Urinary bladder (tissue), 4 donors: ENCODE results near the gene RNASE13. TPM values are rescaled to one million over a fixed set of nuclear protein-coding genes. Genes with fewer than 3 reads are reported as not detected.

Source experiments
- DNase-seq: peaks from one replicate; pipeline ENCODE4 v3.0.0-alpha.2; 2015; ENCODE audit errors: extremely low spot score
- H3K27ac ChIP-seq: one replicate; pipeline ENCODE4 v1.5.1; 2013; ENCODE audit warnings: low read depth, mild to moderate bottlenecking, moderate library complexity
- H3K36me3 ChIP-seq: one replicate; pipeline ENCODE4 v1.6.1; 2013; ENCODE audit warnings: mild to moderate bottlenecking, moderate library complexity; ENCODE audit not compliant: insufficient read depth
- H3K4me1 ChIP-seq: one replicate; pipeline ENCODE4 v1.6.1; 2013; ENCODE audit warnings: mild to moderate bottlenecking, moderate library complexity; ENCODE audit not compliant: insufficient read depth
- H3K4me3 ChIP-seq: one replicate; pipeline ENCODE4 v1.5.1; 2013; ENCODE audit warnings: low read depth, low read length
- WGBS: extraction: QIAGEN DNeasy Blood & Tissue Kit; methylation state at CpG from one replicate; pipeline ENCODE4 v1.1.7; 2013; 5-methylcytosine and 5-hydroxymethylcytosine counted together
- polyA plus RNA-seq: library from polyadenylated mRNA; stranded (reverse); fragments of 200-250 nt; gene quantifications from one replicate; pipeline ENCODE4 v1.2.3, GENCODE V29; 2013
- total RNA-seq: library from RNA; depleted of rRNA; stranded (reverse); fragments of >200 nt; gene quantifications from one replicate; pipeline ENCODE4 v1.2.3, GENCODE V29; 2014
- donor health status: healthy with polysubstance abuse.
- donor health status: healthy.

Gene RNASE13
- total and polyA plus RNA-seq, 2 donors, result not detected

DNA sequence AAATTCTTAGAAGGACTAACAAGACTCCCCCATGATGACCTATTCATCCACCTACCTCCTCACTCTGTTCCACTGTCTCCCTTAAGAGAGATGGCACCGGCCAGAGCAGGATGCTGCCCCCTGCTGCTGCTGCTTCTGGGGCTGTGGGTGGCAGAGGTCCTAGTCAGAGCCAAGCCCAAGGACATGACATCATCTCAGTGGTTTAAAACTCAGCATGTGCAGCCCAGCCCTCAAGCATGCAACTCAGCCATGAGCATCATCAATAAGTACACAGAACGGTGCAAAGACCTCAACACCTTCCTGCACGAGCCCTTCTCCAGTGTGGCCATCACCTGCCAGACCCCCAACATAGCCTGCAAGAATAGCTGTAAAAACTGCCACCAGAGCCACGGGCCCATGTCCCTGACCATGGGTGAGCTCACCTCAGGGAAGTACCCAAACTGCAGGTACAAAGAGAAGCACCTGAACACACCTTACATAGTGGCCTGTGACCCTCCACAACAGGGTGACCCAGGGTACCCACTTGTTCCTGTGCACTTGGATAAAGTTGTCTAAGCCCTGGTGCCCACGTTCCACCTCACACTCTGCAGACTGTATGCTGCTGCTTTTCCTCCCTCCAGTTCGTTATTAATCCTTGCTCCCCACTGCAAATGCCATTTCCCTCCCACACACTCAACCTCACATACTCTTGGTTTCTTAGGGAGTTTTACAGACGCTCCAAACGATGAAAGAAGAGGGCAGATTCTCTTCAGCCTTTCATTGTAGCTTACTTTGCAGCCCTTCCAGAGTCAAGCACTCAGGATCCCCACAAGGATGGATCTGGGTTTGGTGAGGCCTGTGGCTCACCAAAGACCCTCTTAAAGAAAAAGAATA, 23.4 kb upstream of the RNASE13 start, which contains the start of gene RNASE8:
TSS of gene RNASE8 (plus strand) at position 20 of the 873 bp plus-strand sequence. CDS start at position 91, 71 bp downstream.
- Histone ChIP-seq H3K36me3 (no peaks in the 10 kb centered on the region), H3K4me3 (no peak within 1 kb of the TSS), H3K4me1 (no peaks in the 10 kb centered on the region), H3K27ac (no peak within 1 kb of the TSS)
- DNase-seq, result no peak
- 69% methylated on average over 8 of the region's 8 CpGs for WGBS

DNA sequence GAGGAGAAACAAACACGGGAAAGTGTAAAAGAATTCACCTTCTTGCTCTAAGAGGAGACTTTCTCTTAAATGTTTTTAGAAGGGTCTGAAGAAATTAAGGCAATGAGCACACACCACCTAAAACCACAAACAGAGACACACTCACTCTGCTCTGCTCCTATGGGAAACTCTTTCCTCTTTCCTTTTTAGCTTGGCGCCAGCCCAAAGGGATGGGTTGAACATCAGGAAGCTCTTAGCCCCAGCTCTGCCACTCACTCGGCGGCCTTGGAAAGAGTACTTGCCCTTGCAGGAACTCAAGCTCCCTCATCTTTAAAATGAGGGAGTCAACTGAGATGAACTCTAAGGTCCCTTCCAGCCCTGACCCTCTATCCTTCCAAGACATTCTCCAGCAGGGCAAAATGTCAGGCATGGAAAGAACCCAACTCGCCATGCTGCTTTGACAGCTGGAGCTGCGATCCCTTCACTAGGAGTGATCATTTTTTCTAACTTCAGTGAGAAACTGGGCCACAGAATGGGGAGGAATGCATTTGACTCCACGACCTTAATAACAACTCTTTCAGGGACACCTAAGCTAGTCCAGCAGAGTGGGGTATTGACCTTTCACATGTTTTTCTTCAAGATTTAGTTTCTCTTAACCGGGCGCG, 22.0 kb upstream of the RNASE13 start:
- Histone ChIP-seq H3K4me3 (no peak overlapping the region), H3K27ac (no peak overlapping the region), H3K36me3 (no peaks in the 10 kb centered on the region), H3K4me1 (no peaks in the 10 kb centered on the region)
- WGBS, result 85% methylated on average over 10 of the region's 10 CpGs
- no peak for DNase-seq

DNA sequence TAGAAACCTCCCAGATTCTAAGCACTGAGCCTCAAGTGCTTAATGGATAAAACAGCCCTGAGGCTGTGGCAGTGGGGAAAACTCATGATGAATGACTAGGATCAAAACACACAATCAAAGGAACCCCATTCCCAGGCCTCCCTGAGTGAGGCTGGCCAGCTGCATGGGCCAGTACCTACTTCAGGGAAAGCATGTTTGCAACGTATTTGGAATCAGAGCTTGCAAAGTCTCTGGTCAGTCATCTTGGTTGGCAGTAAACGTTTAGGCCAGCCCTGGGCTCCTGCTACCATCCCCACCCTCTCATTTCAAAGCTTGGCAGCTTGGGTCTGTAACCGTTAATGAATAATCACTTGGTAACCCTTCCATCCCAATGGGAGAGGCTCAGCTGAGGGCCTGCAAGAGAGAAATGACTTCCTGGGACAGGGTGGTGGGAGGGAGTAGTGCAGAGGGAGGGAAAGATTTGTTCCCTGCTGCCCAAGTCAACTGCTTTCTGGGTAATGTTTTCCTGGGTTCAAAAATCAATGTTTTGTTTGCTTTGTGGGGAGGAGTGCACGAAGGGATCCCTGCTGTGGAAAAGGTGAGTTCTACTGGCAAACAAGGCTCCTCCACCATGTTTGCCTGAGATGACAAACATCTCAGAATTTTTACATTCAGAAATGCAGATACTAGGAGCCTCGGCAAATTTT, 21.0 kb upstream of the RNASE13 start:
- no peaks in the 10 kb centered on the region for H3K36me3 ChIP-seq

DNA sequence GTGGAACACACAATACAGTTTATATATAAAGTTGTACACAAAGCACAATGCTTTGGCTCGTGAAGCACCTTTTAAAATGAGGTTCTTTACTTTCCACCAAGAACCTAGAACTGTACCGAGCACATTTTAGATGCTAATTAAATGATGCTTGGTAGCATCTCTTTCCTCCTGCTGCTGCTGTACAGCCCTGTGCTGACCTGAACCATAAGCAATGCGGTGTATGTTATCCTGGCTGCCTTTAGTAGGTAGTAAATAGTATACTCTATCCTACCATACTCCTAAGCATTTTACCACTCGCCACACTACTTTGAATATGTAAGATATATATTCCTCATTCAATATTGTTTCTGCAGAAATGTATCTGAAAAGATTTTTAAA, 20.1 kb upstream of the RNASE13 start:
- 80% methylated on average over 4 of the region's 4 CpGs for WGBS

More for the DNA sequence above, 21.0 kb upstream of the RNASE13 start:
- 65% methylated on average over 5 of the region's 5 CpGs for WGBS
- no peak overlapping the region for H3K4me3 ChIP-seq
- H3K4me1 ChIP-seq, result no peaks in the 10 kb centered on the region
- DNase-seq, result no peak
- H3K27ac ChIP-seq, result no peak overlapping the region

DNA sequence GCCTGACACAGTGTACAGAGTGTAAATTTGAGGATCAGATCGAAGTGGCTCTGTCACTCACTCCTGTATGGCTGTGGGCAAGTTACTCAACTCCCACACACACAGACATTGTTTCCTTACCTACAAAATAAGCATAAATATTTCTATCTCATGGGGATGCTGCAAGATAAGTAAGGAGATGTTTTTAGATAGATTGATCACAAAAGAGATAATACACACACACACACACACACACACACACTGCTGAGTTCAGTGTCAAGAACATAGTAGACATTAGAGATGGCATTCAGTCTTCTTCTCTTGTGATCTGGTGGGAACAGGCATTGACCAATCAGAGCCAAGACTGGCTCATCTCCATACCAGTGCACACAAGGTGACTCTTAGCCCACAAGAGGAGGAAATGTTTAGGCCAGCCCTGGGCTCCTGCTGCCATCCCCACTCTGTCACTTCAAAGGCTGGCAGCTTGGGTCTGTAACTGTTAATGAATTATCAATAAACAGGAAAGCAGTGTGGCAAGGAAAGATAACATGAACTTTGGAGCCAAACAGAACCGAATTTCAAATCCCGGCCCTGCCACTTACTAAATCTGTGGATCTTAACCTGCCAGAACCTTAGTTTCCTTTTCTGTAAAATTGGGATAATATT, 19.6 kb upstream of the RNASE13 start:
- Histone ChIP-seq H3K4me3 (no peak overlapping the region), H3K4me1 (no peaks in the 10 kb centered on the region), H3K27ac (no peak overlapping the region), H3K36me3 (no peaks in the 10 kb centered on the region)
- WGBS, result 67% methylated on average over 3 of the region's 3 CpGs
- no peak for DNase-seq

More for the DNA sequence above, 20.1 kb upstream of the RNASE13 start:
- Histone ChIP-seq H3K27ac (no peak overlapping the region), H3K4me1 (no peaks in the 10 kb centered on the region), H3K36me3 (no peaks in the 10 kb centered on the region), H3K4me3 (no peak overlapping the region)
- DNase-seq, result no peak

DNA sequence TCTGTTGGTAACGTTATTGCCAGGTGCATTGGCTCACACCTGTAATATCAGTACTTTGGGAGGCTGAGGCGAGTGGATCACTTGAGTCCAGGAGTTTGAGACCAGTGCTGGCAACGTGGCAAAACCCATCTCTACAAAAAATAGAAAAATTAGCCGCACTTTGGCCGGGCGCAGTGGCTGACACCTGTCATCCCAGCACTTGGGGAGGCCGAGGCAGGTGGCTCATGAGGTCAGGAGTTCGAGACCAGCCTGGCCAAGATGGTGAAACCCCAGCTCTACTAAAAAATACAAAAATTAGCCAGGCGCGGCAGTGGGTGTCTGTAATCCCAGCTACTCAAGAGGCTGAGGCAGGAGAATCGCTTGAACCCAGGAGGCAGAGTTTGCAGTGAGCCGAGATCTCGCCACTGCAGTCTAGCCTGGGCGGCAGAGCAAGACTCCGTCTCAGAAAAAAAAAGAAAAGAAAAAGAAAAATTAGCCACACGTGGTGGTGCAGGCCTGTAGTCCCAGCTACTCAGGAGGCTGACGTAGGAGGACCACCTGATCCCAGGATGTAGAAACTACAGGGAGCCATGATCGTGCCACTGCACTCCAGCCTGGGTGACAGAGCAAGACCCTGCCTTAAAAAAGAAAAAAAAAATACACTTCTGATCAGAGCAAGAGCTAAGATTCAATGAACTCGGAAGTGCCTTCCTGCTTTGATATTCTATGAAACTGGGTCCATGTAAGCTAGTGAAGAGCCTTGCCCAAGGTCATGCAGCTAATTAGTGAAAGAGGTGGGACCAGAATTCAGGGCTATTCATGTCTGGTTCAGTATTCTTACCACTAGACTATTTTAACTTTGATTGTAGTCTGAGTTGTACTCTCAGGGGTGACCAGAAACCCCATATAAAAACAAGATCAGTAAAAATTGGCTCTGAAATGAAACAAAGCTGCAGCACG, 18.8 kb upstream of the RNASE13 start:
- Histone ChIP-seq H3K4me3 (no peak overlapping the region), H3K27ac (no peak overlapping the region), H3K4me1 (no peaks in the 10 kb centered on the region), H3K36me3 (no peaks in the 10 kb centered on the region)
- no peak for DNase-seq
- WGBS, result 91% methylated on average over 20 of the region's 20 CpGs

DNA sequence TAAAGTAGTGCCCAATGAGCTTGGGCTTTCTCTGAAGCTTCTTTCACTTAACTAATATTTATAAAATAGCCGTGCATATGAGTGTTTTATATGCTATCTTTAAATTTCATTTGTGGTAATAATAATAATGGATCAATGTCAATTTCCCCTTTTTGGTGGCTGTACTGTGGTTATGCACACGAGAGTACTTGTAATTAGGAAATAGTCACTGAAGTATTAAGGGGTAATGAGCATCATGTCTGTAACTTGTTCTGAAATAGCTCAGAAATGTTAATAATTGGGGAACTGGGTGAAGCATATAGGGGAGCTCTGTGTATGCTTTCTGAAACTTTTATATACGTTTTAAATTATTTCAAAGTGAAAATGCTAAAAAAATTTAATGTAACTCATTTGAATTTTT, 16.0 kb upstream of the RNASE13 start:
- WGBS, result 74% methylated on average over 3 of the region's 3 CpGs
- no peaks in the 10 kb centered on the region for H3K36me3 ChIP-seq
- H3K4me3 ChIP-seq, result no peak overlapping the region
- no peaks in the 10 kb centered on the region for H3K4me1 ChIP-seq
- no peak overlapping the region for H3K27ac ChIP-seq
- DNase-seq, result no peak

DNA sequence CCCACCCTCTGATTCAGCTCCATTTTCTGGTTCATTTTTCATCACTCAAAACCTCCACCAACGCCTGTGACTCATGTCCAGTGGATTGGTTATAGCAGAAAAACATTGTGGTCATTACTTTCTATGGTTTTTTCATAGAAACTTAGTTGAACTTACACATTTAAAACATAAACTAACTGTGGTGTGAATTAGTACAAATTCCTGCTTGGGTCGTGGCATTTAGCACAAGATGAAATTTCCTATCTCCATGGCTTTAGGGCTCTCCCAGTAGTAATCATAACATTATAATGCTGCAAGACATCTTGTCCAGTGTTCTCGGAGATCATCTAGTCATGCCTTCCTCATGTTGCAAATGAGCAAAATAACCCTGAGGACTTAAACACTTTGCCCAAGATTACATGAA, 14.7 kb upstream of the RNASE13 start:
- H3K4me3 ChIP-seq, result no peak overlapping the region
- H3K4me1 ChIP-seq, result no peaks in the 10 kb centered on the region
- H3K27ac ChIP-seq, result no peak overlapping the region
- H3K36me3 ChIP-seq, result no peaks in the 10 kb centered on the region
- DNase-seq, result no peak
- 76% methylated on average over 3 of the region's 3 CpGs for WGBS

DNA sequence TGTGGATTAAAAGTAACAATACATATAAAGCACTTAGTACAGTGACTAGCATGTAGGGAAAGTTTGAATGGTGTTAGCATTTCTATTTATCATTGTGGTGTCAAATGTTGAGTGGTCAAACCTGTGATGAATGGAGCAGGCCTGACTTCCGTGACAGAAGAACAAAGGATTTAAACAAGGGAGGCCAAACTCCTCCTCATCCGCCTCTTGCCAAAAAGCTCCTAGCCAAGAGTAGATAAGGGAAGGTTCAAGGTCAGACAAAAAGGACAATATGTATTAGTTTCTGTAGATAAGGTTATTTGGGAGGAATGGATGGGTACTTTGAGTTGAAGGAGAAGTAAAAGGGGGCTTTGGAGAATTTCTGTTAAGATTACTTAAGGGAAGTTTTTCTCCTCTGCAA, 14.0 kb upstream of the RNASE13 start:
- Histone ChIP-seq H3K36me3 (no peaks in the 10 kb centered on the region), H3K4me3 (no peak overlapping the region), H3K4me1 (no peaks in the 10 kb centered on the region), H3K27ac (no peak overlapping the region)
- WGBS, result 77% methylated on average over 2 of the region's 2 CpGs
- no peak for DNase-seq

DNA sequence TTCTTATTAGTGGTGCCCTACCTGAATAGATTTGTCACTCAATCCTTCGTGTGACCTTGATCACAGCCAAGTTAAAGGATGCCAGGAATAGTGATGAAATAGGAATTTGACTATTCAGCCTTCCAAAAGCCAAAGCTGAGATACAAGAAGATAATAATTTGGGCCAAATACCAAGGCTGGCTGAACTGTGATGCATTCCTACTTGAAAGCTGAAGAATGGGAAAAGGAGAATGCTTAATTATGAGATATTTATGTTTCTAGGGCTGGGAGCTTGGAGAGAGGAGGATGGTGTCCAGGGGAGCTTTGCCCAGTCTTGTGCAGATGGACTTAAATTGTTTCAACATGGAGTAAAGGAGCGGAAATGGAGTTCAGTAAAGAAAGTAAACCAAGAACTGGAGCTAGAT, 12.8 kb upstream of the RNASE13 start:
- Histone ChIP-seq H3K36me3 (no peaks in the 10 kb centered on the region), H3K27ac (no peak overlapping the region), H3K4me3 (no peak overlapping the region), H3K4me1 (no peaks in the 10 kb centered on the region)
- DNase-seq, result no peak
- WGBS, result 44% methylated on average over 2 of the region's 2 CpGs

DNA sequence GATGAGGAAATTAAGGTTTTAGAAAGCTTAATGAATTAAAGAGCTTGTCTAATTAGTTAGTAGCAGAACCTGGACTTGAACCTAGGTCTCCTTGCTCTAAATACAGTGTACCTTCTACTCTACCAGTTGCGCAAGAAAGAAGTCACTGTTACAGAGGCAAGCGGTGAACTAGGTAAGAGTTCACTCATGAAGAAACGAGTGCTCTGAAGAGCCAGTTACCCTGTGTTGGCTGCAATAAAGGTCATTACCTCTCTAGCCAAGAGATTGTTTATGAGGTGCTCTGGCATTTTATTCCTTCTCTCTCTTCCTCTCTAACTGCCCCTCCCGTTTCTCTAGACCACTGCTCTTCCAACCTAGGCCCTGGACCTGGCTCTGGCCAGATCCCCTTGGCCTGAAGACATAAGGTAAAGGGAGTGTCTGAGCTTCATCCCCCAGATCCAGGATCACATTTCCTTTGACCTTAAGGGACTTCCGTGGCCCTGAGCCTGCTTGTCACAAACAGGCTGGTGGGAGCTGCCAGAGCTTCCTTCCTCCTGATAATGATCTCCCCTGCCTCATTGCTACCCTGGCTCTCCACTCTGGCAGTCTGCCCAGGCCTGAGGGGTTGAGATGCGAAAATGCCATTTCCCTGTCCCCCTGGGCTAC, 9.5 kb upstream of the RNASE13 start:
- H3K4me3 ChIP-seq, result no peak overlapping the region
- 50% methylated on average over 6 of the region's 6 CpGs for WGBS
- no peaks in the 10 kb centered on the region for H3K4me1 ChIP-seq
- no peaks in the 10 kb centered on the region for H3K36me3 ChIP-seq
- no peak for DNase-seq
- no peak overlapping the region for H3K27ac ChIP-seq

DNA sequence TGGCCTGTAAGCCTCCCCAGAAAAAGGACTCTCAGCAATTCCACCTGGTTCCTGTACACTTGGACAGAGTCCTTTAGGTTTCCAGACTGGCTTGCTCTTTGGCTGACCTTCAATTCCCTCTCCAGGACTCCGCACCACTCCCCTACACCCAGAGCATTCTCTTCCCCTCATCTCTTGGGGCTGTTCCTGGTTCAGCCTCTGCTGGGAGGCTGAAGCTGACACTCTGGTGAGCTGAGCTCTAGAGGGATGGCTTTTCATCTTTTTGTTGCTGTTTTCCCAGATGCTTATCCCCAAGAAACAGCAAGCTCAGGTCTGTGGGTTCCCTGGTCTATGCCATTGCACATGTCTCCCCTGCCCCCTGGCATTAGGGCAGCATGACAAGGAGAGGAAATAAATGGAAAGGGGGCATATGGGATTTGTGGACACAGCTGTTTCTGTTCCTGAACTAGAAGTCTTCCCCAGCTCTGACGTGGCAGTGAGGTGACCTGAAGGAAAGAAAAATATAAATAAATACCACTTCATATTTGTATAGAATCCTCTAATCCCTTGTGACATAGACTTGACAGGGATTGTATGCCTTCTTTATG, 8.9 kb upstream of the RNASE13 start:
- Histone ChIP-seq H3K36me3 (no peaks in the 10 kb centered on the region), H3K4me3 (no peak overlapping the region), H3K27ac (no peak overlapping the region), H3K4me1 (no peaks in the 10 kb centered on the region)
- no peak for DNase-seq
- WGBS, result 45% methylated on average over 2 of the region's 2 CpGs
